ENCODE results near the gene MGMT. TPM values are rescaled to one million over a fixed set of nuclear protein-coding genes. Genes with fewer than 3 reads are reported as not detected.

Gene MGMT
- total RNA-seq, 1 donor from 2014 or later = 51.4 TPM

DNA sequence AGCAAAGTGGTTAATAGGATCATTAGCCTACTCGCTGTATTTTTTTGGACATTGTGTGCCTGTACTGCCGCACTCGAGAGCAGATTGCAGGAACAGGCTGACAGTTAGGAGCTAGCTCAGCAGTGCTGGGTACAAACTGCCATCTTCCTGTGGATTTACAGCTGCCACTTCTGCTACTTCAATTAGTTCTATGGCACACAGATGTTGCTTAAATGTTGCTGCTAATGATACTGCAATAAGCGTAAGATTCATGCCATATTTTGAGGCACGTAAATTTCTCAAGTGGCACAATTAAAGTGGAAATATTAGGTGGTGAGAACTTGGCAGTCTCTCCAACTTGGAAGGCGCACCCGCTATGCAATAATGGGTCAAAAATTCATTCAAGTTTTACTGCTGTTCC lies 325.1 kb downstream of the MGMT start:
- no peak for DNase-seq (ENCODE audit: low read depth)
- no peak overlapping the region for H3K4me3 ChIP-seq (ENCODE audit: low read depth, low read length)
- TF ChIP-seq, protein P1, sequence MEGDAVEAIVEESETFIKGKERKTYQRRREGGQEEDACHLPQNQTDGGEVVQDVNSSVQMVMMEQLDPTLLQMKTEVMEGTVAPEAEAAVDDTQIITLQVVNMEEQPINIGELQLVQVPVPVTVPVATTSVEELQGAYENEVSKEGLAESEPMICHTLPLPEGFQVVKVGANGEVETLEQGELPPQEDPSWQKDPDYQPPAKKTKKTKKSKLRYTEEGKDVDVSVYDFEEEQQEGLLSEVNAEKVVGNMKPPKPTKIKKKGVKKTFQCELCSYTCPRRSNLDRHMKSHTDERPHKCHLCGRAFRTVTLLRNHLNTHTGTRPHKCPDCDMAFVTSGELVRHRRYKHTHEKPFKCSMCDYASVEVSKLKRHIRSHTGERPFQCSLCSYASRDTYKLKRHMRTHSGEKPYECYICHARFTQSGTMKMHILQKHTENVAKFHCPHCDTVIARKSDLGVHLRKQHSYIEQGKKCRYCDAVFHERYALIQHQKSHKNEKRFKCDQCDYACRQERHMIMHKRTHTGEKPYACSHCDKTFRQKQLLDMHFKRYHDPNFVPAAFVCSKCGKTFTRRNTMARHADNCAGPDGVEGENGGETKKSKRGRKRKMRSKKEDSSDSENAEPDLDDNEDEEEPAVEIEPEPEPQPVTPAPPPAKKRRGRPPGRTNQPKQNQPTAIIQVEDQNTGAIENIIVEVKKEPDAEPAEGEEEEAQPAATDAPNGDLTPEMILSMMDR (conservative IDR thresholded peaks at IDR 0.05; ENCODE audit: low read depth, low read length) = no peak

DNA sequence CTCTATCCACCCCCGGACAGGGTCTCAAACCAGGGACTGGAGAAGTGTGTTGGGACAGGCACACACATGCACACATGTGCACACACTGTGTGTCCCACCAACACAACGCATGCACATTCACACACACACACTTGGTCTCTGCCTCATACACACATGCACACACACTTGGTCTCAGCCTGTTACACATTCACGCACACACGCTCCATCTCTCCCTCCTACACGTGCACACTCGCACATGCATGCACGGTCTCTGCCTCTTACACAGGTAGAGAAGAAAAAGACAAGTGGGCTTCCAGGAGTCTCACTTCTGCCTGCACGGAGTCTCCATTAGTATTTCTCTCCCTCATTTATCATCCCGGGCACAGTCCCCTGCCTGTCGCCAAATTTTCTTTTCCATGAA lies 325.8 kb downstream of the MGMT start:
- no peak overlapping the region for H3K4me3 ChIP-seq (ENCODE audit: low read depth, low read length)
- TF ChIP-seq, protein P1 (conservative IDR thresholded peaks at IDR 0.05; ENCODE audit: low read depth, low read length) = no peak
- DNase-seq (ENCODE audit: low read depth) = no peak

DNA sequence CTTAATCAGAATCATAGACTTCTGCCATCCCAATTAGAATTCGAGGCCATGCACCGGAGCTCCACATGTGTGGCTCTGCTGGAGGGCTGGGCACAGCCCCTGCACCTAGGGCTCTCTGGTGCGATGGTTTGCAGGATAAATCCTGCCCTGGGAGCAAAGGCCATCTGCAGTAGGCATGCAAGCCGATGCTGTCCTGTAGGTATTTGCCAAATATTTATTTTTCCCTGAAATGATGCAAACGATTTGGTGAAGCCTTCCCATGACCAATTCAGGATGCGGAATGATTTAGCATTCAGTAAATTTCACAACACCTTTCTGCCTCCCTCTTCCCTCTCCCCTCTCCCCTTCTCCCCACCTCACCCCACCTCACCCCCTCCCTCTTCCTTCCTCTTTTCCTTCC lies 326.4 kb downstream of the MGMT start:
- TF ChIP-seq, protein P1 (conservative IDR thresholded peaks at IDR 0.05; ENCODE audit: low read depth, low read length) = no peak
- no peak overlapping the region for H3K4me3 ChIP-seq (ENCODE audit: low read depth, low read length)
- DNase-seq (ENCODE audit: low read depth) = no peak

- no peak overlapping the region for H3K4me3 ChIP-seq (ENCODE audit: low read depth, low read length)
- DNase-seq (ENCODE audit: low read depth) = no peak
- TF ChIP-seq, protein P1 (conservative IDR thresholded peaks at IDR 0.05; ENCODE audit: low read depth, low read length) = no peak
Measured at GRCh38 chr10:129793996-129794395, 327.0 kb downstream of the MGMT start.

GRCh38 chr10:129796710-129797420 lies 329.8 kb downstream of the MGMT start:
- TF ChIP-seq, protein P1 (conservative IDR thresholded peaks at IDR 0.05; ENCODE audit: low read depth, low read length) = no peak
- DNase-seq (ENCODE audit: low read depth) = no peak
- no peak overlapping the region for H3K4me3 ChIP-seq (ENCODE audit: low read depth, low read length)

DNA sequence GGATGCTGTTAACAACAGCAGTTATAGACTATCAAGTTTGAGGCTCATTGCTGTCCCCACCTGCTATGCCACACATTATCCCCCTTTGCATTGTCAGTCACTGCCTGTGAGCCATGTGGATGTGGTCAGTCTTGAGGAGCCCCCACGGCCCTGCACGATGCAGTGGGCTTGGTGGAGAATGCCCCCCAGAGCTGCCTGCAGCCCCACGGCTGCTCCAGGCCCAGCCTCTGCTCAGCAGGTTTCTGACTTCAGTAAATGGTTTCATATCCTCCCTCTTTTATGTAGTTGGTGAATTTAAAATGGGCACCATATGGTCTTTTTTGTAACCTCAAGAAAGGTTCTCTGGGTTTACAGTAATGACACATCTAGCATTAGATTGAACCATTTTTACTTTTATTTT lies 332.9 kb downstream of the MGMT start:
- TF ChIP-seq, protein P1 (conservative IDR thresholded peaks at IDR 0.05; ENCODE audit: low read depth, low read length) = no peak
- DNase-seq (ENCODE audit: low read depth) = no peak
- no peak overlapping the region for H3K4me3 ChIP-seq (ENCODE audit: low read depth, low read length)

DNA sequence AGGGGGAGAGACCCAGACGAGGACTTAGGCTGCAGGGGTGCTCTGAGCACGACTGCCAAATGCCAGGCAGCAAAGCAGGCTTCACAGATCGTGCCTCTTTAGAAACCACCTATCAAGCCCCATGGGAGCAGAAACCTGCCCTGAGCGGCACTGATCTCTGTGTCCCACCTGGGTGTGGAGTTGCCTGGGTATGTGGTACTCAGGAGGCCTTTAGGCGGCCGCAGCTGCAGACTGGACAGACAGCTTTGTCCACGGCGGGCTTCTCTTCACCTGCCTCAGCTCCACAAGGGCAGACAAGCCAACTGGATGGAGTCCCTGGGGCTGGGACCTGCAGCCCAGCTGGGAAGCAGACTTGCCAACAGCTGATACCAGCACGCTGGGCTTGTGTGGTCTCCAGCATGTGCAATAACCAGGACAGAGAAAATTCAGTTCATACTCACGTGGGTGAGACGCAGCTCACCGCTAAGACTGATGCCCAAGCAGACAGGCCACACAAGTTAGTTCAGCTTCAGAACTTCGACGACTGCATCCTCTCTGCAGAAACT lies 333.8 kb downstream of the MGMT start:
- TF ChIP-seq, protein P1 (conservative IDR thresholded peaks at IDR 0.05; ENCODE audit: low read depth, low read length) = no peak
- no peak overlapping the region for H3K4me3 ChIP-seq (ENCODE audit: low read depth, low read length)
- no peak for DNase-seq (ENCODE audit: low read depth)

Data from epithelial cell of proximal tubule (primary cell).